Activated B cell treated with CpG ODN at 0.5 μM for 24 hours (primary cell): Measurements from ENCODE around the gene TLCD3B. TPM values are rescaled to one million over a fixed set of nuclear protein-coding genes. Genes with fewer than 3 reads are reported as not detected.

Source experiments
- ATAC-seq: fragments of 200-7000 bp; cut with Tn5 transposase; one replicate; pipeline ENCODE4 v1.10.0; 2021; ENCODE audit warnings: low read depth, mild to moderate bottlenecking, moderate library complexity
- CTCF ChIA-PET: fragments of 350-600 bp; sonication (Branson Sonifier 250); formaldehyde crosslinking; loops from one replicate; lab custom pipeline; 2021; ENCODE audit warnings: antibody characterized with exemption; lab: Charles Lee
- POLR2A ChIA-PET: fragments of 350-600 bp; sonication (Branson Sonifier 250); formaldehyde crosslinking; loops from one replicate; lab custom pipeline; 2021; ENCODE audit warnings: antibody characterized with exemption; lab: Charles Lee
- DNase-seq: peaks from one replicate; pipeline ENCODE4 v3.0.0; 2022
- H3K27ac Mint-ChIP-seq: one replicate; pipeline ENCODE4 v1.8.0; 2020; ENCODE audit warnings: mixed read lengths
- H3K27me3 Mint-ChIP-seq: one replicate; pipeline ENCODE4 v1.8.0; 2021; ENCODE audit warnings: mixed read lengths
- H3K36me3 Mint-ChIP-seq: one replicate; pipeline ENCODE4 v1.8.0; 2021; ENCODE audit warnings: low read depth, mixed read lengths
- H3K4me1 Mint-ChIP-seq: one replicate; pipeline ENCODE4 v1.8.0; 2021; ENCODE audit warnings: mixed read lengths
- H3K4me3 Mint-ChIP-seq: one replicate; pipeline ENCODE4 v1.8.0; 2020; ENCODE audit warnings: mild to moderate bottlenecking, mixed read lengths
- H3K9me3 Mint-ChIP-seq: one replicate; pipeline ENCODE4 v1.8.0; 2020; ENCODE audit warnings: mixed read lengths
- intact Hi-C: fragments of 100-400 bp; cut with micrococcal nuclease; formaldehyde crosslinking; loops from one replicate; pipeline ENCODE4 v1.15.1; 2024
- total RNA-seq: library from RNA; stranded (reverse); gene quantifications from 2 replicates; pipeline ENCODE4 v1.2.3, GENCODE V29; 2022
- TF ChIP-seq, protein P1 (sequence below): fragments of 200-600 bp; IDR thresholded peaks from one replicate; pipeline ENCODE4 v1.8.0; 2022; ENCODE audit warnings: antibody characterized with exemption, mild to moderate bottlenecking

The TLCD3B gene
- total RNA-seq, 1 donor from 2014 or later: not detected

DNA sequence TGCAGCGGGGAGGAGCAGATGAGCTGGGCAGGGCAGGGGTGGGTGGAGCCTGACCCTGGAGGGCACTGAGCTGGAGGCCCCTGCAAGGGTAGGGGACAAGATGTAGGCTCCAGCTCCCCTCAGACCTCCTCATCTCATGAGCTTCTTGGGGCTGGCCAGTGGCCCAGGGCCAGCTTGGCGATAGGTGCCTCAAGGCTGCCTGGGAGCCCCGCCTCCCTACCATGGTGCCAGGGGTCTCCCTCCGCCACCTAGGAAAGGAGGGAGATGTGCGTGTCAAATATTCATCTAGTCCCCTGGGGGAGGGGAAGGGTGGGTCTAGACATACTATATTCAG lies 39.5 kb downstream of the TLCD3B start:
- peaks cover 18% of the 10 kb centered on the region for H3K4me1 Mint-ChIP-seq
- no peak overlapping the region for H3K4me3 Mint-ChIP-seq
- H3K27ac Mint-ChIP-seq: no peak overlapping the region
- H3K36me3 Mint-ChIP-seq: peaks cover 66% of the 10 kb centered on the region
- POLR2A ChIA-PET: no interaction called here
- no peaks in the 10 kb centered on the region for H3K9me3 Mint-ChIP-seq
- intact Hi-C loops: no loop called here
- TF ChIP-seq, protein P1, sequence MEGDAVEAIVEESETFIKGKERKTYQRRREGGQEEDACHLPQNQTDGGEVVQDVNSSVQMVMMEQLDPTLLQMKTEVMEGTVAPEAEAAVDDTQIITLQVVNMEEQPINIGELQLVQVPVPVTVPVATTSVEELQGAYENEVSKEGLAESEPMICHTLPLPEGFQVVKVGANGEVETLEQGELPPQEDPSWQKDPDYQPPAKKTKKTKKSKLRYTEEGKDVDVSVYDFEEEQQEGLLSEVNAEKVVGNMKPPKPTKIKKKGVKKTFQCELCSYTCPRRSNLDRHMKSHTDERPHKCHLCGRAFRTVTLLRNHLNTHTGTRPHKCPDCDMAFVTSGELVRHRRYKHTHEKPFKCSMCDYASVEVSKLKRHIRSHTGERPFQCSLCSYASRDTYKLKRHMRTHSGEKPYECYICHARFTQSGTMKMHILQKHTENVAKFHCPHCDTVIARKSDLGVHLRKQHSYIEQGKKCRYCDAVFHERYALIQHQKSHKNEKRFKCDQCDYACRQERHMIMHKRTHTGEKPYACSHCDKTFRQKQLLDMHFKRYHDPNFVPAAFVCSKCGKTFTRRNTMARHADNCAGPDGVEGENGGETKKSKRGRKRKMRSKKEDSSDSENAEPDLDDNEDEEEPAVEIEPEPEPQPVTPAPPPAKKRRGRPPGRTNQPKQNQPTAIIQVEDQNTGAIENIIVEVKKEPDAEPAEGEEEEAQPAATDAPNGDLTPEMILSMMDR: no peak
- no peaks in the 10 kb centered on the region for H3K27me3 Mint-ChIP-seq
- CTCF ChIA-PET: interaction anchor here (0.5 kb wide), 1 partner anchor 25 kb away, joined by 3 read pairs; no protein-coding TSS in a partner anchor
- ATAC-seq (no peak), DNase-seq (no peak)

DNA sequence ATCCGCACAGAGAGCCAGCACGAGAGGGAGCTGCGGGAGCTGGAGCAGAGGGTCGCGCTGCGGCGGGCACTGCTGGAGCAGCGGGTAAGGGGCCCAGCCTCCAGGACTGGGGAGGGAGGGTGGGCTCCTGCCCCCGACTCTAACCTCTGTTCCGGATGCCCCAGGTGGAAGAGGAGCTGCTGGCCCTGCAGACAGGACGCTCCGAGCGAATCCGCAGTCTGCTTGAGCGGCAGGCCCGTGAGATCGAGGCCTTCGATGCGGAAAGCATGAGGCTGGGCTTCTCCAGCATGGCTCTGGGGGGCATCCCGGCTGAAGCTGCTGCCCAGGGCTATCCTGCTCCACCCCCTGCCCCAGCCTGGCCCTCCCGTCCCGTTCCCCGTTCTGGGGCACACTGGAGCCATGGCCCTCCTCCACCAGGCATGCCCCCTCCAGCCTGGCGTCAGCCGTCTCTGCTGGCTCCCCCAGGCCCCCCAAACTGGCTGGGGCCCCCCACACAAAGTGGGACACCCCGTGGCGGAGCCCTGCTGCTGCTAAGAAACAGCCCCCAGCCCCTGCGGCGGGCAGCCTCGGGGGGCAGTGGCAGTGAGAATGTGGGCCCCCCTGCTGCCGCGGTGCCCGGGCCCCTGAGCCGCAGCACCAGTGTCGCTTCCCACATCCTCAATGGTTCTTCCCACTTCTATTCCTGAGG lies 40.0 kb downstream of the TLCD3B start:
- H3K27me3 Mint-ChIP-seq: no peaks in the 10 kb centered on the region
- H3K36me3 Mint-ChIP-seq: peaks cover 66% of the 10 kb centered on the region
- DNase-seq (no peak), ATAC-seq (no peak)
- no peak overlapping the region for H3K4me3 Mint-ChIP-seq
- POLR2A ChIA-PET: interaction anchor here (0.6 kb wide), 3 partner anchors 53 to 1025 kb away, joined by 3 to 4 read pairs (median 3); no protein-coding TSS in a partner anchor
- TF ChIP-seq, protein P1: no peak
- CTCF ChIA-PET: interaction anchor here (0.5 kb wide), 1 partner anchor 25 kb away, joined by 3 read pairs; no protein-coding TSS in a partner anchor
- intact Hi-C loops: no loop called here
- no peaks in the 10 kb centered on the region for H3K9me3 Mint-ChIP-seq
- H3K27ac Mint-ChIP-seq: no peak overlapping the region
- peaks cover 13% of the 10 kb centered on the region for H3K4me1 Mint-ChIP-seq

DNA sequence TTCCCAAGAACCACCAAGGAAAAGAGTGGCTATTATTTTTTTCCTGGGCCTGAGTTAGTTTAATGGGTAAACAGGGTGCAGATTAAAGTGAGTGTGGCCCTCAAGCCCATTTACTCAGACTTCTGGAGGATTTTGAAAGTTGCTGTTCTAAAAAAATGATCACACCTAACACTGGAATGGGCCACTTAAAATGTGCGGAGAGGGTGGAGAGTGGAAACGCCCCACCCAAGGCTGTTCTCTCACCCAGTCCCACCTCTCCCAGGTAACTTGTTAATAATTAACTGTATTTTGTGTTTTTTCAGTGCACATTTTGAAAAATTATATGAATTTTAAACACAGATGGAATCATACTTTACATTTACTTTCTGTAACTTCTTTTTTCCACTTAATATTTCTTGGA lies 41.0 kb downstream of the TLCD3B start:
- DNase-seq: no peak
- TF ChIP-seq, protein P1: no peak
- Mint-ChIP-seq H3K9me3 (no peaks in the 10 kb centered on the region), H3K27me3 (no peaks in the 10 kb centered on the region), H3K27ac (no peak overlapping the region), H3K36me3 (peaks cover 66% of the 10 kb centered on the region), H3K4me1 (peaks cover 11% of the 10 kb centered on the region), H3K4me3 (no peak overlapping the region)
- POLR2A ChIA-PET: interaction anchor here (0.6 kb wide), 2 partner anchors 54 to 205 kb away, joined by 3 read pairs; no protein-coding TSS in a partner anchor
- no peak for ATAC-seq
- CTCF ChIA-PET: no interaction called here
- intact Hi-C loops: no loop called here

DNA sequence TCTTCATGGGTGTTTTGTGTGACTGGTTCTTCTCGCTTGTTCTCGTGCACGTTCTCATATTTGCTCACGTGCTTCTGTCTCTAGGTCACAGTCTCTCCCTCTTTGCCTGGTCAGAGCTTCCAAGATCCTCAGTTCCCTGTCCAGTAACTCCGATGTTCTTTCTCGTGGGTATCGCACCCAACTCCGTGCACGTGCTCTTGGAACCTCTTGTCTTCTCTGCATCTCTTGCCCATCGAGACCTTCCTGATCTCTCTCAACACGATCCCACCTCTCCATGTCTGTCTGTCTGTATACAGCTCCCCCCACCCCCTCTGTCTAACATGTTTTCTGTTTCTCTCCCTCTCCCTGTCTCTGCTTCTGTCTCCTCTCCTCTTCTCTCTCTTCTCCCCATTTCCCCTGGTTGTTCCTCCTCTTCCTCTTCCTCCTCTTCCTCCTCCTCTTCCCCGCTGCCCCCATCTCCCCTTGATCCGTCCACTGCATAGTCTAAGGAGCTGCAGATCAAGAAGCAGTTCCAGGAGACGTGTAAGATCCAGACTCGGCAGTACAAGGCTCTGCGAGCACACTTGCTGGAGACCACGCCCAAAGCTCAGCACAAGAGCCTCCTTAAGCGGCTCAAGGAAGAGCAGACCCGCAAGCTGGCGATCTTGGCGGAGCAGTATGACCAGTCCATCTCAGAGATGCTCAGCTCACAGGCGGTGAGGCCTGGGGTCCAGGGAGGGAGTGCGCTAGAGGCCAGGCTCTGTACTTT lies 41.8 kb downstream of the TLCD3B start:
- DNase-seq: no peak
- H3K9me3 Mint-ChIP-seq: no peaks in the 10 kb centered on the region
- H3K4me3 Mint-ChIP-seq: no peak overlapping the region
- intact Hi-C loops: no loop called here
- ChIA-PET CTCF (no interaction called here), POLR2A (interaction anchor here (0.7 kb wide), 1 partner anchor 49 kb away, joined by 15 read pairs; no protein-coding TSS in a partner anchor)
- no peaks in the 10 kb centered on the region for H3K27me3 Mint-ChIP-seq
- TF ChIP-seq, protein P1: no peak
- peaks cover 73% of the 10 kb centered on the region for H3K36me3 Mint-ChIP-seq
- no peak overlapping the region for H3K27ac Mint-ChIP-seq
- H3K4me1 Mint-ChIP-seq: peaks cover 3% of the 10 kb centered on the region
- no peak for ATAC-seq
